Peyer's patch (tissue), 4 donors: ENCODE measurements around the gene CDKN2A. TPM values are rescaled to one million over a fixed set of nuclear protein-coding genes. Genes with fewer than 3 reads are reported as not detected.

Experiments
- DNase-seq, 3 donors: peaks; one replicate each; pipeline ENCODE4 v3.0.0-alpha.2; 2017 to 2019
- H3K27ac ChIP-seq, 4 donors: fragments of 200-600 bp; sonication (generic); one replicate each; pipeline ENCODE4 v1.5.1; 2016 to 2019
- H3K27me3 ChIP-seq, 2 donors: fragments of 200-600 bp; sonication (generic); one replicate each; pipeline ENCODE4 v1.5.1; 2019
- H3K36me3 ChIP-seq, 3 donors: fragments of 200-600 bp; sonication (generic); one replicate each; pipeline ENCODE4 v1.5.1; 2016 to 2019
- H3K4me1 ChIP-seq, 4 donors: fragments of 200-600 bp; sonication (generic); one replicate each; pipeline ENCODE4 v1.5.1; 2016 to 2019
- H3K4me3 ChIP-seq, 4 donors: fragments of 200-600 bp; sonication (generic); 1 replicate in 3 of 4; 2 replicates in 1 of 4; pipeline ENCODE4 v1.5.1; 2016 to 2019; ENCODE audit warnings: mild to moderate bottlenecking in 1 of 4
- H3K9me3 ChIP-seq, 4 donors: fragments of 200-600 bp; sonication (generic); one replicate each; pipeline ENCODE4 v1.5.1; 2016 to 2019; ENCODE audit warnings: mild to moderate bottlenecking in 1 of 4
- POLR2A ChIP-seq, 2 donors: fragments of 450-650 bp; IDR thresholded peaks; one replicate each; pipeline ENCODE4 v1.5.1; 2017; ENCODE audit warnings: antibody characterized with exemption in 2 of 2, mild to moderate bottlenecking in 2 of 2, moderate library complexity in 2 of 2
- total RNA-seq, 4 donors: library from RNA; depleted of rRNA; stranded (reverse); fragments of >200 nt; gene quantifications; one replicate each; pipeline ENCODE4 v1.1.0, GENCODE V29; 2016
- TF ChIP-seq, protein P1 (sequence below), 6 experiments: fragments of 450-650 bp in 4 of 6; fragments of 200-600 bp in 2 of 6; sonication (generic) in 1 of 6; IDR thresholded peaks; one replicate each; pipeline ENCODE4 v1.5.1; 2017 to 2019; ENCODE audit warnings: antibody characterized with exemption in 6 of 6, mild to moderate bottlenecking in 3 of 6, moderate library complexity in 1 of 6

CDKN2A gene
- total RNA-seq, 4 donors from 2014 or later, result 12.9 to 37.1 (median 20.8) TPM; not detected in 1

DNA sequence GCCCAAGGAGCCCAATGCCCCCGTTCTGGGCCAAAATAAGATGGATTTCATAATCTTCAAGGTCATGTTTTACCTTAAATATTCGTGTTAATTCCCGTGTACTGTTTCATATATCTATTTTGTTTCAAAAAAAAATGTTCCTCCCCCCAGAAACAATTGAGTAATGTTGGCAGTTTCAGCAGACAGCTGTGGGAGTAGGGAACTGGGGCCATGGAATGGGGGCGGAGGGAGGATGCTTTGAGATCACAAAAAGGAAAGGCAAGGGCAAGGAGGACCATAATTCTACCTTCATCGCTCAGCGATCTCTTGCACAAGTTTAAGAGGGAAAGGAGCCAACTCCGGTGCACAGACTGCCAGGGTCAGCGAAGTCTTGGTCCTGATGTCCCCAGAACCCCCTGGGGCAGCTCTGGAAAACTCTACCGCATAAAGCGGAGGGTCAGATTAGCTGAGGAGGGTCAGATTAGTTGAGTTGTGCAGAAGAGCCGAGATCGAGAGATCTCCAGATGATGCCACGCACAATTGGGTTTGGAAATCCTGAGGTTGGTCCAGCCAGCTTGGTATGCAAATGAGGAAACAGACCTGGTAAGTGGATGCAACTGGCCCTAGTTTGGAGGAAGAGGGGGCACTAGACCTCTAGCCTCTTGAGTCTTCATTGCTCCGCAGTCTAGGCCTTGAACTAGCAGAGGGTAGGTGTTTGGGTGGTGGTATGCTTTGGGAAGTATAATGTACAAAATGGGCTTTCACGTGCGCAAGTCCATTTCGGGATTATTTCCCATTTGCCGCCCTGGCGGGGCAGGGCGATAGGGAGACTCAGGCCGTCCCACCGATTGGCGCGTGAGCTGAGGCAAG is 24.0 kb downstream of the CDKN2A start:
- no peak for DNase-seq
- Histone ChIP-seq H3K4me3 (no peak overlapping the region), H3K4me1 (peaks cover 0 to 20% (median 12%) of the 10 kb centered on the region in 4 donors), H3K36me3 (no peaks in the 10 kb centered on the region), H3K27ac (no peak overlapping the region), H3K27me3 (peaks cover 5 to 78% of the 10 kb centered on the region in 2 donors), H3K9me3 (peaks cover 0 to 8% (median 0%) of the 10 kb centered on the region in 4 donors)
- TF ChIP-seq, protein P1, sequence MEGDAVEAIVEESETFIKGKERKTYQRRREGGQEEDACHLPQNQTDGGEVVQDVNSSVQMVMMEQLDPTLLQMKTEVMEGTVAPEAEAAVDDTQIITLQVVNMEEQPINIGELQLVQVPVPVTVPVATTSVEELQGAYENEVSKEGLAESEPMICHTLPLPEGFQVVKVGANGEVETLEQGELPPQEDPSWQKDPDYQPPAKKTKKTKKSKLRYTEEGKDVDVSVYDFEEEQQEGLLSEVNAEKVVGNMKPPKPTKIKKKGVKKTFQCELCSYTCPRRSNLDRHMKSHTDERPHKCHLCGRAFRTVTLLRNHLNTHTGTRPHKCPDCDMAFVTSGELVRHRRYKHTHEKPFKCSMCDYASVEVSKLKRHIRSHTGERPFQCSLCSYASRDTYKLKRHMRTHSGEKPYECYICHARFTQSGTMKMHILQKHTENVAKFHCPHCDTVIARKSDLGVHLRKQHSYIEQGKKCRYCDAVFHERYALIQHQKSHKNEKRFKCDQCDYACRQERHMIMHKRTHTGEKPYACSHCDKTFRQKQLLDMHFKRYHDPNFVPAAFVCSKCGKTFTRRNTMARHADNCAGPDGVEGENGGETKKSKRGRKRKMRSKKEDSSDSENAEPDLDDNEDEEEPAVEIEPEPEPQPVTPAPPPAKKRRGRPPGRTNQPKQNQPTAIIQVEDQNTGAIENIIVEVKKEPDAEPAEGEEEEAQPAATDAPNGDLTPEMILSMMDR (IDR thresholded peaks at IDR 0.05), result no peak
- no peak for TF ChIP-seq POLR2A (IDR thresholded peaks at IDR 0.05)

DNA sequence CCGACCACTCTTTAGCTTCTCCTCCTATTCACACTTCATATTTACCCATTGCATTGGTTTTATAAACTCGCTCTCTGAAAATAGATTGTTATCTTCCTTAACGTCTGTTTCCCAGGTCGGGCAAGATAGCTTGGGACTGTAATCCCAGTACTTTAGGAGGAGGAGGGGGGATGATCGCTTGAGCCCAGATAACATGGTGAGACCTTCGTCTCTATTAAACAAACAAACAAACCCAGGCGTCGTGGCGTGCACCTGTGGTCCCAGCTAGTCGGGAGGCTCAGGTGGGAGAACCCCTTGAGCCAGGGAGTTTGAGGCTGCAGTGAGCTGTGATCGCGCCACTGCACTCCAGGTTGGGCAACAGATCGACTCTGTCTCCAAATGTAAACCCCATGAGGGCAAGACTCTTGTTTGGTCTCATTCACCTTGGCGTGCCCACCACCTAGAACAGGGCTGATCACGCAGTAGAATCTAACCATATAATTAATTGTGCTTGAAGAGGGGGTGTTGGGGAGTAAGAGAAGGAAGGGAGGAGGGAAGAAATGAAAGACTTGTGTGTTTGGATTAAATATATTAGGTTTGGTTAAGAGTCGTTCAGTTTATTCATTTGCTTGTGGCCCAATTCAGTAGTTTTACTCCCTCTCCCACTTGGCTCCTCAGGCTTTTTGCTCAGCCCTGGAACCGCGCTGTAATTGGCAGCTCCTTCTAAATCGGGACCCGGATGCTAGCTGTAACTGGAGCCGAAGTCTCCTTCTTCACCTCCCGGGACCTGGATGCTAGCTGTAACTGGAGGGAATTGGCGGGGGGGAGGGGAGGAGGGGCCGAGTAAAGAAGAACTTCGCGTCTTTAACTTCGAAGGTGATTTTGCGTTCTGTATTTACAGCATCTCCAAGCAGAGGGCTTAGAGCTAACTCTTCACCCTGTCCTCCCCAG is 24.9 kb downstream of the CDKN2A start:
- Histone ChIP-seq H3K4me1 (peaks cover 0 to 15% (median 11%) of the 10 kb centered on the region in 4 donors), H3K36me3 (no peaks in the 10 kb centered on the region), H3K4me3 (no peak overlapping the region), H3K27me3 (peaks cover 5 to 78% of the 10 kb centered on the region in 2 donors), H3K27ac (no peak overlapping the region), H3K9me3 (peaks cover 0 to 8% (median 0%) of the 10 kb centered on the region in 4 donors)
- no peak for DNase-seq
- no peak for TF ChIP-seq POLR2A (IDR thresholded peaks at IDR 0.05)
- TF ChIP-seq, protein P1 (IDR thresholded peaks at IDR 0.05), result no peak

- peak in 1 of 3 donors; percentile 57 for DNase-seq
- TF ChIP-seq, protein P1 (IDR thresholded peaks at IDR 0.05), result no peak
- no peak for TF ChIP-seq POLR2A (IDR thresholded peaks at IDR 0.05)
- no peaks in the 10 kb centered on the region for H3K36me3 ChIP-seq
- H3K4me1 ChIP-seq, result peaks cover 0 to 11% (median 9%) of the 10 kb centered on the region in 4 donors
- no peak overlapping the region for H3K4me3 ChIP-seq
- H3K27me3 ChIP-seq, result peaks cover 5 to 70% of the 10 kb centered on the region in 2 donors
- peaks cover 0 to 8% (median 0%) of the 10 kb centered on the region in 4 donors for H3K9me3 ChIP-seq
- no peak overlapping the region for H3K27ac ChIP-seq
Measured at GRCh38 chr9:21968331-21969010, 25.7 kb downstream of the CDKN2A start.

- DNase-seq, result no peak
- TF ChIP-seq, protein P1 (IDR thresholded peaks at IDR 0.05), result no peak
- no peak for TF ChIP-seq POLR2A (IDR thresholded peaks at IDR 0.05)
- Histone ChIP-seq H3K27me3 (peaks cover 0 to 69% of the 10 kb centered on the region in 2 donors), H3K27ac (no peak overlapping the region), H3K36me3 (no peaks in the 10 kb centered on the region), H3K4me3 (no peak overlapping the region), H3K9me3 (peaks cover 0 to 8% (median 0%) of the 10 kb centered on the region in 4 donors), H3K4me1 (peaks cover 0 to 11% (median 9%) of the 10 kb centered on the region in 4 donors)
Measured at GRCh38 chr9:21967702-21968101, 26.5 kb downstream of the CDKN2A start.

GRCh38 chr9:21967169-21967568 is 27.0 kb downstream of the CDKN2A start:
- TF ChIP-seq POLR2A (IDR thresholded peaks at IDR 0.05), result no peak
- TF ChIP-seq, protein P1 (IDR thresholded peaks at IDR 0.05), result no peak
- H3K36me3 ChIP-seq, result no peaks in the 10 kb centered on the region
- H3K27ac ChIP-seq, result no peak overlapping the region
- H3K4me3 ChIP-seq, result no peak overlapping the region
- H3K4me1 ChIP-seq, result peaks cover 0 to 11% (median 9%) of the 10 kb centered on the region in 4 donors
- peaks cover 0 to 8% (median 0%) of the 10 kb centered on the region in 4 donors for H3K9me3 ChIP-seq
- H3K27me3 ChIP-seq, result peaks cover 0 to 65% of the 10 kb centered on the region in 2 donors
- DNase-seq, result no peak
